Ishikawa (cell line): ENCODE data around the gene TAAR1.

Experiments used
- CEBPB ChIP-seq: IDR thresholded peaks from 2 replicates; pipeline ENCODE4 v1.6.1; 2012
- CREB1 ChIP-seq: IDR thresholded peaks from 2 replicates; pipeline ENCODE4 v1.6.1; 2012; ENCODE audit warnings: low read depth
- EGR1 ChIP-seq: IDR thresholded peaks from 2 replicates; pipeline ENCODE4 v1.6.1; 2012
- EP300 ChIP-seq: IDR thresholded peaks from 2 replicates; pipeline ENCODE4 v1.6.1; 2012; ENCODE audit warnings: borderline replicate concordance
- MAX ChIP-seq: IDR thresholded peaks from 2 replicates; pipeline ENCODE4 v1.6.1; 2012
- NFIC ChIP-seq: IDR thresholded peaks from 2 replicates; pipeline ENCODE4 v1.6.1; 2012
- RAD21 ChIP-seq: IDR thresholded peaks from 2 replicates; pipeline ENCODE4 v1.6.1; 2012; ENCODE audit warnings: low read depth
- TAF1 ChIP-seq: IDR thresholded peaks from 2 replicates; pipeline ENCODE4 v1.6.1; 2012; ENCODE audit warnings: low read depth, mild to moderate bottlenecking
- TEAD4 ChIP-seq: IDR thresholded peaks from 2 replicates; pipeline ENCODE4 v1.6.1; 2012
- YY1 ChIP-seq: IDR thresholded peaks from 2 replicates; pipeline ENCODE4 v1.6.1; 2012; ENCODE audit warnings: low read depth
- ZBTB7A ChIP-seq: IDR thresholded peaks from 2 replicates; pipeline ENCODE4 v1.6.1; 2012; ENCODE audit warnings: low read depth
- TF ChIP-seq, protein P1 (sequence below): IDR thresholded peaks from 2 replicates; pipeline ENCODE4 v1.6.1; 2012; ENCODE audit warnings: low read depth, mild to moderate bottlenecking
- TF ChIP-seq, protein P2 (sequence below): IDR thresholded peaks from 2 replicates; pipeline ENCODE4 v1.6.1; 2012

DNA sequence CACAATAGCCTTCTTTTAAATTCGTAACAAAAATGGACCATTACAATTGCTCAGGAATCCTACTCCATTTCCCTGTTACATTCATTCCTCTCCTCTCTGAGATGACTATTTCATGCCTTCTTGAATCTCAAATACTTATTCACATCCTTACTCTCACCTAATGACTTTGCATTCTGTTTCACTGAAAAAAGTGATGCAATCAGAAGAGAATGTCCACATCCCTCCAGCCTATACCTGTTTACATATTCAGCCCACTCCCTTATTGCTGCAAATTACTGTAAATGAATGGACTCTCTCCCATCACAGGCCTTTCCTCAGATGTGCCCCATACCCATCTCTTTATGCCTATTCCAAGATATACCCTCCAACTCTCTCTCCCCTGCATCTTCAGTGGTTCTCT is 8.6 kb downstream of the TAAR1 start:
- TF ChIP-seq NFIC (no peak), MAX (no peak), RAD21 (no peak), CEBPB (no peak), CREB1 (no peak), EGR1 (no peak), EP300 (no peak), TAF1 (no peak), TEAD4 (no peak), YY1 (no peak), ZBTB7A (no peak)
- TF ChIP-seq, protein P1, sequence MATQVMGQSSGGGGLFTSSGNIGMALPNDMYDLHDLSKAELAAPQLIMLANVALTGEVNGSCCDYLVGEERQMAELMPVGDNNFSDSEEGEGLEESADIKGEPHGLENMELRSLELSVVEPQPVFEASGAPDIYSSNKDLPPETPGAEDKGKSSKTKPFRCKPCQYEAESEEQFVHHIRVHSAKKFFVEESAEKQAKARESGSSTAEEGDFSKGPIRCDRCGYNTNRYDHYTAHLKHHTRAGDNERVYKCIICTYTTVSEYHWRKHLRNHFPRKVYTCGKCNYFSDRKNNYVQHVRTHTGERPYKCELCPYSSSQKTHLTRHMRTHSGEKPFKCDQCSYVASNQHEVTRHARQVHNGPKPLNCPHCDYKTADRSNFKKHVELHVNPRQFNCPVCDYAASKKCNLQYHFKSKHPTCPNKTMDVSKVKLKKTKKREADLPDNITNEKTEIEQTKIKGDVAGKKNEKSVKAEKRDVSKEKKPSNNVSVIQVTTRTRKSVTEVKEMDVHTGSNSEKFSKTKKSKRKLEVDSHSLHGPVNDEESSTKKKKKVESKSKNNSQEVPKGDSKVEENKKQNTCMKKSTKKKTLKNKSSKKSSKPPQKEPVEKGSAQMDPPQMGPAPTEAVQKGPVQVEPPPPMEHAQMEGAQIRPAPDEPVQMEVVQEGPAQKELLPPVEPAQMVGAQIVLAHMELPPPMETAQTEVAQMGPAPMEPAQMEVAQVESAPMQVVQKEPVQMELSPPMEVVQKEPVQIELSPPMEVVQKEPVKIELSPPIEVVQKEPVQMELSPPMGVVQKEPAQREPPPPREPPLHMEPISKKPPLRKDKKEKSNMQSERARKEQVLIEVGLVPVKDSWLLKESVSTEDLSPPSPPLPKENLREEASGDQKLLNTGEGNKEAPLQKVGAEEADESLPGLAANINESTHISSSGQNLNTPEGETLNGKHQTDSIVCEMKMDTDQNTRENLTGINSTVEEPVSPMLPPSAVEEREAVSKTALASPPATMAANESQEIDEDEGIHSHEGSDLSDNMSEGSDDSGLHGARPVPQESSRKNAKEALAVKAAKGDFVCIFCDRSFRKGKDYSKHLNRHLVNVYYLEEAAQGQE = no peak
- TF ChIP-seq, protein P2, sequence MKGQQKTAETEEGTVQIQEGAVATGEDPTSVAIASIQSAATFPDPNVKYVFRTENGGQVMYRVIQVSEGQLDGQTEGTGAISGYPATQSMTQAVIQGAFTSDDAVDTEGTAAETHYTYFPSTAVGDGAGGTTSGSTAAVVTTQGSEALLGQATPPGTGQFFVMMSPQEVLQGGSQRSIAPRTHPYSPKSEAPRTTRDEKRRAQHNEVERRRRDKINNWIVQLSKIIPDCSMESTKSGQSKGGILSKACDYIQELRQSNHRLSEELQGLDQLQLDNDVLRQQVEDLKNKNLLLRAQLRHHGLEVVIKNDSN = no peak
